Activated CD8-positive, alpha-beta T cell treated with anti-CD3 and anti-CD28 coated beads for 36 hours (primary cell): ENCODE data around the gene AMPD1. TPM values are rescaled to one million over a fixed set of nuclear protein-coding genes. Genes with fewer than 3 reads are reported as not detected.

Source experiments
- ATAC-seq: fragments of 200-7000 bp; cut with Tn5 transposase; one replicate; pipeline ENCODE4 v1.10.0; 2021; ENCODE audit warnings: mild to moderate bottlenecking, moderate library complexity
- CTCF ChIA-PET: fragments of 350-600 bp; sonication (Branson Sonifier 250); formaldehyde crosslinking; loops from one replicate; lab custom pipeline; 2021; ENCODE audit warnings: antibody characterized with exemption; lab: Charles Lee
- POLR2A ChIA-PET: fragments of 350-600 bp; sonication (Branson Sonifier 250); formaldehyde crosslinking; loops from one replicate; lab custom pipeline; 2021; ENCODE audit warnings: antibody characterized with exemption; lab: Charles Lee
- DNase-seq: peaks from one replicate; pipeline ENCODE4 v3.0.0-alpha.2; 2020
- H3K27ac Mint-ChIP-seq: one replicate; pipeline ENCODE4 v1.8.0; 2021; ENCODE audit warnings: mild to moderate bottlenecking, mixed read lengths
- H3K27me3 Mint-ChIP-seq: one replicate; pipeline ENCODE4 v1.8.0; 2021; ENCODE audit warnings: mixed read lengths
- H3K36me3 Mint-ChIP-seq: one replicate; pipeline ENCODE4 v1.8.0; 2021; ENCODE audit warnings: low read depth, mixed read lengths
- H3K4me1 Mint-ChIP-seq: one replicate; pipeline ENCODE4 v1.8.0; 2021; ENCODE audit warnings: low read depth, mixed read lengths
- H3K4me3 Mint-ChIP-seq: one replicate; pipeline ENCODE4 v1.8.0; 2021; ENCODE audit warnings: mild to moderate bottlenecking, moderate library complexity, mixed read lengths
- H3K9me3 Mint-ChIP-seq: one replicate; pipeline ENCODE4 v1.8.0; 2021; ENCODE audit warnings: mixed read lengths
- intact Hi-C: fragments of 100-400 bp; cut with micrococcal nuclease; formaldehyde crosslinking; loops from one replicate; pipeline ENCODE4 v1.10.0; 2022
- total RNA-seq, 2 experiments: library from RNA; stranded (reverse); gene quantifications; one replicate each; pipeline ENCODE4 v1.2.3, GENCODE V29; 2021
- TF ChIP-seq, protein P1 (sequence below): fragments of 200-600 bp; IDR thresholded peaks from one replicate; pipeline ENCODE4 v1.8.0; 2022; ENCODE audit warnings: antibody characterized with exemption, mild to moderate bottlenecking

The AMPD1 gene
- total RNA-seq, 2 experiments from 2014 or later, result not detected

DNA sequence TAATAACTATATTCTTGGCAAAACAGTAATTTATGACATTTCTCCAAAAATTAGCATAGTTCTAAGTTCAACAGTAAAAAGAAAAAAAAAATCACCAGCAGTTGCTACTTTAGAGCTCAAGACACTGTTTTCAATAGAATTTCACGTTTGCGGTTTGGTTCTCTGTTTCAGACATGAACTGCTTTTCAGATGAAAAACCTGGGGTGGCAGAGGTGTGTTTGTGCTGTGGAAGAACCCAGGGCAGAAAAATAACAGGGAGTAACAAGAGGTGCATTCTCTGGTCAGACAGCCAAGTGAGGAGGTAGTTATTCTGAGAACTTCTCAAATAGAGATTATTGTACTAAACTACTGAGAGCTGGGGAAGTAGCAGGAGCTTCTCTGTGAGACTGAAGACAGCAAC is 12.3 kb upstream of the AMPD1 start:
- intact Hi-C loops, result no loop called here
- TF ChIP-seq, protein P1, sequence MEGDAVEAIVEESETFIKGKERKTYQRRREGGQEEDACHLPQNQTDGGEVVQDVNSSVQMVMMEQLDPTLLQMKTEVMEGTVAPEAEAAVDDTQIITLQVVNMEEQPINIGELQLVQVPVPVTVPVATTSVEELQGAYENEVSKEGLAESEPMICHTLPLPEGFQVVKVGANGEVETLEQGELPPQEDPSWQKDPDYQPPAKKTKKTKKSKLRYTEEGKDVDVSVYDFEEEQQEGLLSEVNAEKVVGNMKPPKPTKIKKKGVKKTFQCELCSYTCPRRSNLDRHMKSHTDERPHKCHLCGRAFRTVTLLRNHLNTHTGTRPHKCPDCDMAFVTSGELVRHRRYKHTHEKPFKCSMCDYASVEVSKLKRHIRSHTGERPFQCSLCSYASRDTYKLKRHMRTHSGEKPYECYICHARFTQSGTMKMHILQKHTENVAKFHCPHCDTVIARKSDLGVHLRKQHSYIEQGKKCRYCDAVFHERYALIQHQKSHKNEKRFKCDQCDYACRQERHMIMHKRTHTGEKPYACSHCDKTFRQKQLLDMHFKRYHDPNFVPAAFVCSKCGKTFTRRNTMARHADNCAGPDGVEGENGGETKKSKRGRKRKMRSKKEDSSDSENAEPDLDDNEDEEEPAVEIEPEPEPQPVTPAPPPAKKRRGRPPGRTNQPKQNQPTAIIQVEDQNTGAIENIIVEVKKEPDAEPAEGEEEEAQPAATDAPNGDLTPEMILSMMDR, result no peak
- ChIA-PET POLR2A (interaction anchor here (3.8 kb wide), 1 partner anchor 8 kb away, joined by 15 read pairs; the partner anchor contains the start of gene NRAS), CTCF (interaction anchor here (1.2 kb wide), 1 partner anchor 15 kb away, joined by 3 read pairs; no protein-coding TSS in a partner anchor)
- ATAC-seq (no peak), DNase-seq (no peak)
- Mint-ChIP-seq H3K9me3 (no peaks in the 10 kb centered on the region), H3K27me3 (no peaks in the 10 kb centered on the region), H3K27ac (no peak overlapping the region), H3K36me3 (peaks cover 39% of the 10 kb centered on the region), H3K4me3 (no peak overlapping the region), H3K4me1 (peaks cover 2% of the 10 kb centered on the region)

DNA sequence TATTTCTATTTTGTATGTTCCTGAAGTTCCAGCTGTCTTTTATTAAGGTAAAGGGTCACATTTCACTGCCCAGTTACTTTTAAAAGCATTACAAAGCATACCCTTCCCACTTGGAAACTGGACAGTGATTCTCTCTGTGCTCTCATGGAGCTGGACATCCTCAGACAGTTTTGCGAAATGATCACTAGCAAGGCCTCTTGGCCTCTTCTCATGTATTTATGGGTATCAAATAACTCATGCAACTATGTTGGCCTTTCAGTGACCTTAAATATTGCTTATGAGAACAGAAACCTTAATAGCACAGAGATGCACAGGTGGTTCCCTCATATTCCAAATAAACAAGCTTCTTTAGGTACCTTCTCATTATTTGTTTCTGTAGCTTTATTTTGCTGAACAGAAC is 7.9 kb upstream of the AMPD1 start:
- H3K4me1 Mint-ChIP-seq, result peaks cover 2% of the 10 kb centered on the region
- CTCF ChIA-PET, result interaction anchor here (1.7 kb wide), 1 partner anchor 10 kb away, joined by 4 read pairs; no protein-coding TSS in a partner anchor
- H3K27me3 Mint-ChIP-seq, result peaks cover under 1% of the 10 kb centered on the region

DNA sequence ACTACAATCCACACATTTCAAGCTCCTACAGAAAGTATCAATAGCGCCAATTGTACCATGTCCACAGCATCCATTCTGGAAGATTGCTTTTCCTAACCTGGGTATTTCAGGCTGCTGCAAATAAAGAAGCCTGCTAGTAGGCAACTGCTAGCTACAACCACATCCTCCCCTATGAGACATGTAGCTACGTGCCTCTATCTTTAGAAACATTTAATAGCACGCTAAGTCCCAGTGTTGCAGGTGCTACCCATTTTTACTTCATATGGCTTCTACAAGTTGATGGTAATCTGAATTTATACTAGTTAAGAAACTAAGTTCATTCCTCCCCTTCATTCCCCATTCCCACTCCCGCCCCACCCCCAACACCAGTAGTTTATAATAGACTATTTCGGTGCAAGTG is 7.4 kb upstream of the AMPD1 start:
- Mint-ChIP-seq H3K36me3 (peaks cover 16% of the 10 kb centered on the region), H3K27me3 (peaks cover 1% of the 10 kb centered on the region), H3K27ac (no peak overlapping the region), H3K4me3 (no peak overlapping the region), H3K9me3 (no peaks in the 10 kb centered on the region), H3K4me1 (peaks cover 2% of the 10 kb centered on the region)
- no peak for DNase-seq
- POLR2A ChIA-PET, result no interaction called here
- no peak for ATAC-seq
- CTCF ChIA-PET, result interaction anchor here (1.7 kb wide), 1 partner anchor 10 kb away, joined by 4 read pairs; no protein-coding TSS in a partner anchor
- TF ChIP-seq, protein P1, result no peak
- intact Hi-C loops, result no loop called here

More for the DNA sequence above, 7.9 kb upstream of the AMPD1 start:
- Mint-ChIP-seq H3K9me3 (no peaks in the 10 kb centered on the region), H3K36me3 (peaks cover 19% of the 10 kb centered on the region), H3K27ac (no peak overlapping the region), H3K4me3 (no peak overlapping the region)
- intact Hi-C loops, result no loop called here
- no peak for ATAC-seq
- POLR2A ChIA-PET, result interaction anchor here (1.1 kb wide), 1 partner anchor 10 kb away, joined by 3 read pairs; no protein-coding TSS in a partner anchor
- TF ChIP-seq, protein P1, result no peak
- DNase-seq, result no peak

DNA sequence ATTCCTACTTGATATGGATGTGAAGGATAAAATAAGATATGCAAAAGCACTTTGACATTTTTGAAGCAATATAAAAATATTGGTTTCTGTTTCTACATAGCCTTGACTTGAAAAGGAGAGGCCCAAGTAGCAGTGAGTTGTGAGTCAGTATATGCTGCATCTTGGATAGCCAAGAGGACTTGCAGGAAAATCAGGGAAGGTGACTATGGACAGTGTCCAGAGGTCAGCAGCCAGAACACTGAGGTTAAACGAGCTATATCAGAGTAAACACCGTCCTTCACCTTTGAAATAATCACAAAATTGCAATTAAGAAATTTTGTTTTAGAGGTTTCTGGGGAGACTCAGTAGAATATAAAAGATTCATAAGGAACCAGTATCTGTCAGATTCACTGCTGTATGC is 6.6 kb upstream of the AMPD1 start:
- CTCF ChIA-PET, result no interaction called here

DNA sequence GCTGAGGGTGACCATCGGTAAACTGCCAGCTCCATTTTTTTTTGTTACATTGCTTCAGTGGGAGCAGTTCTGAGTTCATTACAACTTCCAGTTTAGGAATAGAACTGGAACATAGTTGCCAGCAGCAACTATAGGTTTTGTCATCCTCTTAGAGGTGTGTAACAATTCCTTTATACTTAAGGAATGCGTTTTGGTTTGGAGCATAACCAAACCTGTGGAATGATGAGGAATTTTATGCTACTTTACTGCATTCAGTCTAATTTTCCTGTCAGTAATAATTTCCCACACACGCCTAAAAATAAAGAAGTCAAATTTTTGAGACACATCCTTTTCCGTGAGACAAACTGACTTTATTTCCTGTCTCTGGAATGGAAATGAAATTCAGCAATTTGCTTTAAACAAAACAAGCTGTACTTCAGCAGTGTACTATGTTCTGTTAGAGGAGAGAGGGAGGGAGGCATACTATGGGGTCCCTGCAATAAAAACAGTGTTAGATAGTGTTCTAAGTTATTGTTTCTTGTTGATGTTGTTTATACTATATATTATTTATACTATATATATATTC is 4.8 kb upstream of the AMPD1 start:
- H3K4me3 Mint-ChIP-seq, result no peak overlapping the region
- H3K27ac Mint-ChIP-seq, result no peak overlapping the region
- ATAC-seq (no peak), DNase-seq (no peak)
- TF ChIP-seq, protein P1, result no peak
- H3K4me1 Mint-ChIP-seq, result no peaks in the 10 kb centered on the region
- peaks cover 1% of the 10 kb centered on the region for H3K36me3 Mint-ChIP-seq
- CTCF ChIA-PET, result interaction anchor here (1.2 to 1.7 kb wide), 3 partner anchors 16 to 353 kb away, joined by 3 to 4 read pairs (median 3); no protein-coding TSS in a partner anchor
- POLR2A ChIA-PET, result no interaction called here
- peaks cover 10% of the 10 kb centered on the region for H3K27me3 Mint-ChIP-seq
- no peaks in the 10 kb centered on the region for H3K9me3 Mint-ChIP-seq
- intact Hi-C loops, result no loop called here

More for the DNA sequence above, 6.6 kb upstream of the AMPD1 start:
- POLR2A ChIA-PET, result no interaction called here
- ATAC-seq (no peak), DNase-seq (no peak)
- H3K27ac Mint-ChIP-seq, result no peak overlapping the region
- no peaks in the 10 kb centered on the region for H3K4me1 Mint-ChIP-seq
- H3K9me3 Mint-ChIP-seq, result no peaks in the 10 kb centered on the region
- TF ChIP-seq, protein P1, result no peak
- peaks cover 3% of the 10 kb centered on the region for H3K27me3 Mint-ChIP-seq
- H3K36me3 Mint-ChIP-seq, result peaks cover 8% of the 10 kb centered on the region
- H3K4me3 Mint-ChIP-seq, result no peak overlapping the region
- intact Hi-C loops, result no loop called here
